H1 (cell line): ENCODE data around the gene NR2F6. TPM values are rescaled to one million over a fixed set of nuclear protein-coding genes. Genes with fewer than 3 reads are reported as not detected.

Experiments used
- E2F6 ChIP-seq: IDR thresholded peaks from 2 replicates; pipeline ENCODE4 v1.6.1; 2012; ENCODE audit warnings: inconsistent platforms
- GTF2F1 ChIP-seq: IDR thresholded peaks from 2 replicates; pipeline ENCODE4 v1.6.1; 2012; ENCODE audit warnings: low read depth, low read length, improper control_type of control experiment, borderline replicate concordance
- POLR2A ChIP-seq, 2 experiments: IDR thresholded peaks; 1 replicate in 1 of 2; 2 replicates in 1 of 2; pipeline ENCODE4 v1.6.1; 2011; ENCODE audit warnings: low read depth in 2 of 2, low read length in 2 of 2, mild to moderate bottlenecking in 2 of 2; ENCODE audit errors: control extremely low read depth in 1 of 2
- SP4 ChIP-seq: IDR thresholded peaks from 2 replicates; pipeline ENCODE4 v1.6.1; 2012; ENCODE audit warnings: low read length, inconsistent platforms
- SRF ChIP-seq: IDR thresholded peaks from 2 replicates; pipeline ENCODE4 v1.6.1; 2011; ENCODE audit warnings: mild to moderate bottlenecking, low read depth, low read length, moderate library complexity
- TCF12 ChIP-seq: IDR thresholded peaks from 2 replicates; pipeline ENCODE4 v1.6.1; 2011; ENCODE audit warnings: low read depth, mild to moderate bottlenecking, low read length
- polyA plus RNA-seq, 7 experiments: library from polyadenylated mRNA; depleted of rRNA in 3 of 7; stranded (reverse) in 5 of 7; unstranded in 2 of 7; fragments of >200 nt in 5 of 7; fragments of 200-250 nt in 2 of 7; gene quantifications; 1 replicate in 5 of 7; 2 replicates in 1 of 7; 4 replicates in 1 of 7; pipeline versions ENCODE4 v1.2.1 to v1.2.3, GENCODE V29; 2011 to 2013; ENCODE audit warnings: missing spikeins in 2 of 7, mixed read lengths in 2 of 7
- total RNA-seq: library from RNA; stranded (reverse); fragmentation: NEBNext Ultra II Directional; extraction: Animal tissue kit (Norgen Biotek cat#: 25700); gene quantifications from 2 replicates; pipeline ENCODE4 v1.2.1, GENCODE V29; 2021
- TF ChIP-seq, protein P1 (sequence below), 3 experiments: IDR thresholded peaks; 1 replicate in 2 of 3; 2 replicates in 1 of 3; pipeline versions ENCODE4 v1.5.1 to v1.6.1; 2011; ENCODE audit warnings: low read length in 3 of 3, mild to moderate bottlenecking in 3 of 3, inconsistent platforms in 2 of 3, low read depth in 1 of 3, moderate library complexity in 1 of 3; ENCODE audit not compliant: insufficient read depth in 1 of 3; ENCODE audit errors: control extremely low read depth in 1 of 3

NR2F6 gene
- total and polyA plus RNA-seq, 2 of the 8 experiments (the other 6 are each of a cell fraction or from before 2014, with no cell fraction given): 99.7 to 114 TPM

DNA sequence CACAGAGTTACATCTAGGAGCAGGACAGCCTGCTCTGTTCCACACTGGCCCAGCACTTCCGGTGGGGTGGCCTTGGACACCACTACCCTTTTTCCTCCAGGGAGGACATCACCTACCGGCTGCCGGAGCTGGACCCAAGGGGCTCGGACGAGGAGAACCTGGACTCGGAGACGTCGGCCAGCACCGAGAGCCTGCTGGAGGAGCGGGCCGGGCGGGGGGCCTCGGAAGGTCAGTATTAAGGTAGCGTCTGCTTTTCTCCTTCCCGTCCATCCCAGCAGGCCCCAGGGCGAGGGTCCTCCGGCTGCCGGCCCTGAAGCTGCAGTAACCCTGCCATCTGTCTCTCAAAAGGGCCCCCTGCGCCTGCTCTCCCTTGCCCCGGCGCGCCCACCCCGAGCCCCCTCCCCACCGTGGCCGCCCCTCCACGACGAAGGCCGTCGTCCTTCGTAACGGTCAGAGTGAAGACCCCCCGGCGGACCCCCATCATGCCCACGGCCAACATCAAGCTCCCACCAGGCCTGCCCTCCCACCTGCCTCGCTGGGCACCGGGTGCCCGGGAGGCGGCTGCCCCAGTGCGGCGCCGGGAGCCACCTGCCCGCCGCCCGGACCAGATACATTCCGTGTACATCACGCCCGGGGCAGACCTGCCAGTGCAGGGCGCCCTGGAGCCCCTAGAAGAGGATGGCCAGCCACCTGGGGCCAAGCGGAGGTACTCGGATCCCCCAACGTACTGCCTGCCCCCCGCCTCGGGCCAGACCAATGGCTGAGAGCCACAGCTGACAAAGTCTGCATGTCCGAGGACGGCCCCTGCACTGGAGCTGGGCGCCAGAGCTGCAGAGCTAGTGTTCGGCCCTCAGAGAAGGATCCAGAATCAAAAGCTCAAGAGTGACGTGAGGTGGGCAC lies 33.9 kb downstream of the NR2F6 start (continued):
- TF ChIP-seq, protein P1, sequence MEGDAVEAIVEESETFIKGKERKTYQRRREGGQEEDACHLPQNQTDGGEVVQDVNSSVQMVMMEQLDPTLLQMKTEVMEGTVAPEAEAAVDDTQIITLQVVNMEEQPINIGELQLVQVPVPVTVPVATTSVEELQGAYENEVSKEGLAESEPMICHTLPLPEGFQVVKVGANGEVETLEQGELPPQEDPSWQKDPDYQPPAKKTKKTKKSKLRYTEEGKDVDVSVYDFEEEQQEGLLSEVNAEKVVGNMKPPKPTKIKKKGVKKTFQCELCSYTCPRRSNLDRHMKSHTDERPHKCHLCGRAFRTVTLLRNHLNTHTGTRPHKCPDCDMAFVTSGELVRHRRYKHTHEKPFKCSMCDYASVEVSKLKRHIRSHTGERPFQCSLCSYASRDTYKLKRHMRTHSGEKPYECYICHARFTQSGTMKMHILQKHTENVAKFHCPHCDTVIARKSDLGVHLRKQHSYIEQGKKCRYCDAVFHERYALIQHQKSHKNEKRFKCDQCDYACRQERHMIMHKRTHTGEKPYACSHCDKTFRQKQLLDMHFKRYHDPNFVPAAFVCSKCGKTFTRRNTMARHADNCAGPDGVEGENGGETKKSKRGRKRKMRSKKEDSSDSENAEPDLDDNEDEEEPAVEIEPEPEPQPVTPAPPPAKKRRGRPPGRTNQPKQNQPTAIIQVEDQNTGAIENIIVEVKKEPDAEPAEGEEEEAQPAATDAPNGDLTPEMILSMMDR (IDR thresholded peaks at IDR 0.05; ENCODE audit: control extremely low read depth in 1 of 3, insufficient read depth in 1 of 3, low read depth in 1 of 3, low read length in 3 of 3): no peak
- TF ChIP-seq GTF2F1 (no peak), SRF (no peak), POLR2A (IDR thresholded peaks at IDR 0.05; ENCODE audit: control extremely low read depth in 1 of 2, low read depth in 2 of 2, low read length in 2 of 2) (no peak), TCF12 (no peak), E2F6 (no peak), SP4 (no peak)
